WTC11 (cell line): ENCODE measurements around the gene ST8SIA1. TPM values are rescaled to one million over a fixed set of nuclear protein-coding genes. Genes with fewer than 3 reads are reported as not detected.

ENCODE experiments used
- ATAC-seq: fragments of 200-7000 bp; cut with Tn5 transposase; 2 replicates; pipeline ENCODE4 v1.10.0; 2021; ENCODE audit warnings: mild to moderate bottlenecking, moderate library complexity
- CTCF ChIA-PET: fragments of 300-600 bp; sonication (Branson Sonifier 250); formaldehyde crosslinking; loops from one replicate; lab custom pipeline; 2021; ENCODE audit warnings: antibody characterized with exemption; lab: Charles Lee
- POLR2A ChIA-PET: fragments of 350-600 bp; sonication (Branson Sonifier 250); formaldehyde crosslinking; loops from one replicate; lab custom pipeline; 2021; ENCODE audit warnings: antibody characterized with exemption; lab: Charles Lee
- DNase-seq: peaks from one replicate; pipeline ENCODE4 v3.0.0; 2021; ENCODE audit warnings: low spot score
- H3K27ac Mint-ChIP-seq: 2 replicates; pipeline ENCODE4 v1.8.0; 2021; ENCODE audit warnings: mixed read lengths
- H3K27me3 Mint-ChIP-seq: 2 replicates; pipeline ENCODE4 v1.8.0; 2021; ENCODE audit warnings: low read depth, mild to moderate bottlenecking, moderate library complexity, mixed read lengths
- H3K36me3 Mint-ChIP-seq: 2 replicates; pipeline ENCODE4 v1.8.0; 2021; ENCODE audit warnings: mixed read lengths
- H3K4me1 Mint-ChIP-seq: 2 replicates; pipeline ENCODE4 v1.8.0; 2022; ENCODE audit warnings: mixed read lengths
- H3K4me3 Mint-ChIP-seq: 2 replicates; pipeline ENCODE4 v1.8.0; 2021; ENCODE audit warnings: mild to moderate bottlenecking, moderate library complexity, mixed read lengths
- H3K9me3 Mint-ChIP-seq: 2 replicates; pipeline ENCODE4 v1.8.0; 2021; ENCODE audit warnings: mixed read lengths
- AFF4 ChIP-seq: sonication (generic); formaldehyde crosslinking; IDR thresholded peaks from 2 replicates; pipeline ENCODE4 v1.8.1; 2023; ENCODE audit warnings: mild to moderate bottlenecking, missing genetic modification reagents, borderline replicate concordance
- ETV6 ChIP-seq: sonication (generic); formaldehyde crosslinking; IDR thresholded peaks from 2 replicates; pipeline ENCODE4 v1.8.1; 2022; ENCODE audit warnings: mild to moderate bottlenecking, missing genetic modification reagents
- FOXK1 ChIP-seq: sonication (generic); formaldehyde crosslinking; IDR thresholded peaks from 2 replicates; pipeline ENCODE4 v1.8.0; 2022; ENCODE audit warnings: mild to moderate bottlenecking, moderate library complexity, missing genetic modification reagents
- GABPB1 ChIP-seq: sonication (generic); formaldehyde crosslinking; IDR thresholded peaks from 2 replicates; pipeline ENCODE4 v1.8.1; 2023; ENCODE audit warnings: mild to moderate bottlenecking, missing genetic modification reagents
- GRHL2 ChIP-seq: fragments of 250-450 bp; sonication (Bioruptor Pico); IDR thresholded peaks from 2 replicates; pipeline ENCODE4 v1.8.0; 2022; ENCODE audit warnings: mild to moderate bottlenecking, moderate library complexity; ENCODE audit not compliant: insufficient replicate concordance, severe bottlenecking
- MLX ChIP-seq: sonication (generic); formaldehyde crosslinking; IDR thresholded peaks from 2 replicates; pipeline ENCODE4 v1.8.1; 2023; ENCODE audit warnings: mild to moderate bottlenecking, missing genetic modification reagents, moderate library complexity
- NR1H2 ChIP-seq: sonication (generic); formaldehyde crosslinking; IDR thresholded peaks from 2 replicates; pipeline ENCODE4 v1.9.0; 2021; ENCODE audit warnings: mild to moderate bottlenecking, moderate library complexity, missing genetic modification reagents
- PRRX2 ChIP-seq: fragments of 250-450 bp; sonication (Bioruptor Pico); IDR thresholded peaks from 2 replicates; pipeline ENCODE4 v1.8.0; 2021; ENCODE audit warnings: mild to moderate bottlenecking
- SOX15 ChIP-seq: fragments of 250-450 bp; sonication (Bioruptor Pico); IDR thresholded peaks from 2 replicates; pipeline ENCODE4 v1.9.0; 2021; ENCODE audit warnings: mild to moderate bottlenecking
- TCF7 ChIP-seq: sonication (generic); formaldehyde crosslinking; IDR thresholded peaks from 2 replicates; pipeline ENCODE4 v1.8.0; 2022; ENCODE audit warnings: mild to moderate bottlenecking, low read depth, missing genetic modification reagents, moderate library complexity
- USF1 ChIP-seq: sonication (generic); formaldehyde crosslinking; IDR thresholded peaks from 2 replicates; pipeline ENCODE4 v1.8.0; 2022; ENCODE audit warnings: mild to moderate bottlenecking, missing genetic modification reagents
- ZNF396 ChIP-seq: fragments of 250-450 bp; sonication (Bioruptor Pico); IDR thresholded peaks from 2 replicates; pipeline ENCODE4 v1.8.0; 2021; ENCODE audit warnings: mild to moderate bottlenecking, moderate library complexity, borderline replicate concordance
- total RNA-seq: library from RNA; stranded (reverse); gene quantifications from 3 replicates; pipeline ENCODE4 v1.2.3, GENCODE V29; 2021
- TF ChIP-seq, protein P1 (sequence below): sonication (generic); formaldehyde crosslinking; IDR thresholded peaks from 2 replicates; pipeline ENCODE4 v1.8.0; 2022; ENCODE audit warnings: mild to moderate bottlenecking, missing genetic modification reagents
- TF ChIP-seq, protein P2 (sequence below): fragments of 250-450 bp; sonication (Bioruptor Pico); IDR thresholded peaks from 2 replicates; pipeline ENCODE4 v1.9.0; 2021; ENCODE audit warnings: moderate library complexity, mild to moderate bottlenecking, inconsistent platforms, borderline replicate concordance
- TF ChIP-seq, protein P3 (sequence below): sonication (generic); formaldehyde crosslinking; IDR thresholded peaks from 2 replicates; pipeline ENCODE4 v1.8.1; 2022; ENCODE audit warnings: low read depth, mild to moderate bottlenecking, moderate library complexity, missing genetic modification reagents, borderline replicate concordance
- TF ChIP-seq, protein P4 (sequence below): sonication (generic); formaldehyde crosslinking; IDR thresholded peaks from 2 replicates; pipeline ENCODE4 v1.8.1; 2023; ENCODE audit warnings: mild to moderate bottlenecking, moderate library complexity, missing genetic modification reagents
- TF ChIP-seq, protein P5 (sequence below): sonication (generic); formaldehyde crosslinking; IDR thresholded peaks from 2 replicates; pipeline ENCODE4 v1.8.1; 2023; ENCODE audit warnings: mild to moderate bottlenecking, missing genetic modification reagents

The ST8SIA1 gene
- total RNA-seq, 1 experiment from 2014 or later = 2.3 TPM

- TF ChIP-seq USF1 (CRISPR knock-in tag) = no peak
- TF ChIP-seq, protein P1, sequence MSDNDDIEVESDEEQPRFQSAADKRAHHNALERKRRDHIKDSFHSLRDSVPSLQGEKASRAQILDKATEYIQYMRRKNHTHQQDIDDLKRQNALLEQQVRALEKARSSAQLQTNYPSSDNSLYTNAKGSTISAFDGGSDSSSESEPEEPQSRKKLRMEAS = no peak
- TF ChIP-seq ETV6 = no peak
- TF ChIP-seq AFF4 (CRISPR knock-in tag) = no peak
- TF ChIP-seq, protein P2, sequence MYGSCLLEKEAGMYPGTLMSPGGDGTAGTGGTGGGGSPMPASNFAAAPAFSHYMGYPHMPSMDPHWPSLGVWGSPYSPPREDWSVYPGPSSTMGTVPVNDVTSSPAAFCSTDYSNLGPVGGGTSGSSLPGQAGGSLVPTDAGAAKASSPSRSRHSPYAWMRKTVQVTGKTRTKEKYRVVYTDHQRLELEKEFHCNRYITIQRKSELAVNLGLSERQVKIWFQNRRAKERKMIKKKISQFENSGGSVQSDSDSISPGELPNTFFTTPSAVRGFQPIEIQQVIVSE (CRISPR knock-in tag) = no peak
Measured at GRCh38 chr12:22215467-22216253, 118.8 kb downstream of the ST8SIA1 start (continued).

DNA sequence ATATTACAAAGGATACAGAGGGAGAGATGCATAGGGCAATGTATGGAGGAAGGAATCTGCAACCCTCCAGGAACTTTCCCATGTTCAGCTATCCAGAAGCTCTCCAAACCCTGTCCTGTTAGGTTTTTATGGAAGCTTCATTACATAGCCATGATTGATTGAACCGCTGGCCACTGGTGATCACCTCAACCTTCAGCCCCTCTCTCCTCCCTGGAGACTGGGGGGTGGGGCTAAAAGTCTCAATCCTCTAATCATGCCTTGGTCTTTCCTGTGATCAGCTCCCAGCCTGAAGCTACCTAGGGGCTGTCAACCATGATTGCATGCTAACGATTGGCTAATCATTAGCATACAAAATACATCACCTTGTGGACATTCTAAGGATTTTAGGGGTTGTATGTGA lies 123.4 kb downstream of the ST8SIA1 start:
- TF ChIP-seq MLX (CRISPR knock-in tag) (no peak), FOXK1 (CRISPR knock-in tag) (no peak), GABPB1 (CRISPR knock-in tag) (no peak)
- TF ChIP-seq, protein P3, sequence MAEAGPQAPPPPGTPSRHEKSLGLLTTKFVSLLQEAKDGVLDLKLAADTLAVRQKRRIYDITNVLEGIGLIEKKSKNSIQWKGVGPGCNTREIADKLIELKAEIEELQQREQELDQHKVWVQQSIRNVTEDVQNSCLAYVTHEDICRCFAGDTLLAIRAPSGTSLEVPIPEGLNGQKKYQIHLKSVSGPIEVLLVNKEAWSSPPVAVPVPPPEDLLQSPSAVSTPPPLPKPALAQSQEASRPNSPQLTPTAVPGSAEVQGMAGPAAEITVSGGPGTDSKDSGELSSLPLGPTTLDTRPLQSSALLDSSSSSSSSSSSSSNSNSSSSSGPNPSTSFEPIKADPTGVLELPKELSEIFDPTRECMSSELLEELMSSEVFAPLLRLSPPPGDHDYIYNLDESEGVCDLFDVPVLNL (CRISPR knock-in tag) = no peak
- ATAC-seq = peak; percentile 43
- CTCF ChIA-PET = no interaction called here

DNA sequence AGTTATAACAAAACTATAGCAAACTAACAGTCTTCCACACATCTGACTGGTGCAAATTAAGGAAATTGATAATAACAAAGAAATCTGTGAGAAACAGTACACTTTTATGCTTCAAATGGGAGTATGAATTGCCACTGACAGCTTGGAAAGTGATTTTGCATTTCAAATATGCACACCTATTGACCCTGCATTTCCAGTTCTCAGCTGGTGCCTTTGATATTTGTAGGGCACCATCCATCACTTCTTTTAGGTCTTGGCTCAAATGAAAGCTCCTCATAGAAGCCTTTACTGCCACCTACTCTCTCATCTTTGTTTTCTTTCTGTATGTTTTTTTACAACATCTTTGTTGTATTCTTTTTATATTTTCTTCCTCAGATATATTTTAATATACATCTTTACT lies 125.1 kb downstream of the ST8SIA1 start:
- H3K27me3 Mint-ChIP-seq = no peaks in the 10 kb centered on the region
- ChIA-PET POLR2A (no interaction called here), CTCF (no interaction called here)
- no peak overlapping the region for H3K27ac Mint-ChIP-seq
- H3K36me3 Mint-ChIP-seq = peaks cover 18% of the 10 kb centered on the region
- ATAC-seq = no peak
- H3K9me3 Mint-ChIP-seq = peaks cover 21% of the 10 kb centered on the region
- DNase-seq = no peak
- peaks cover 4% of the 10 kb centered on the region for H3K4me1 Mint-ChIP-seq
- H3K4me3 Mint-ChIP-seq = no peak overlapping the region
- TF ChIP-seq ZNF396 = no peak
- TF ChIP-seq GRHL2 (CRISPR knock-in tag) = no peak
- no peak for TF ChIP-seq SOX15 (CRISPR knock-in tag)
- TF ChIP-seq PRRX2 (CRISPR knock-in tag) = no peak
- TF ChIP-seq, protein P4, sequence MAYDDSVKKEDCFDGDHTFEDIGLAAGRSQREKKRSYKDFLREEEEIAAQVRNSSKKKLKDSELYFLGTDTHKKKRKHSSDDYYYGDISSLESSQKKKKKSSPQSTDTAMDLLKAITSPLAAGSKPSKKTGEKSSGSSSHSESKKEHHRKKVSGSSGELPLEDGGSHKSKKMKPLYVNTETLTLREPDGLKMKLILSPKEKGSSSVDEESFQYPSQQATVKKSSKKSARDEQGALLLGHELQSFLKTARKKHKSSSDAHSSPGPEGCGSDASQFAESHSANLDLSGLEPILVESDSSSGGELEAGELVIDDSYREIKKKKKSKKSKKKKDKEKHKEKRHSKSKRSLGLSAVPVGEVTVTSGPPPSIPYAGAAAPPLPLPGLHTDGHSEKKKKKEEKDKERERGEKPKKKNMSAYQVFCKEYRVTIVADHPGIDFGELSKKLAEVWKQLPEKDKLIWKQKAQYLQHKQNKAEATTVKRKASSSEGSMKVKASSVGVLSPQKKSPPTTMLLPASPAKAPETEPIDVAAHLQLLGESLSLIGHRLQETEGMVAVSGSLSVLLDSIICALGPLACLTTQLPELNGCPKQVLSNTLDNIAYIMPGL (CRISPR knock-in tag) = no peak
- no peak for TF ChIP-seq TCF7 (CRISPR knock-in tag)
- TF ChIP-seq FOXK1 (CRISPR knock-in tag) = no peak
- TF ChIP-seq, protein P1 = no peak
- no peak for TF ChIP-seq NR1H2 (CRISPR knock-in tag)
- TF ChIP-seq, protein P5, sequence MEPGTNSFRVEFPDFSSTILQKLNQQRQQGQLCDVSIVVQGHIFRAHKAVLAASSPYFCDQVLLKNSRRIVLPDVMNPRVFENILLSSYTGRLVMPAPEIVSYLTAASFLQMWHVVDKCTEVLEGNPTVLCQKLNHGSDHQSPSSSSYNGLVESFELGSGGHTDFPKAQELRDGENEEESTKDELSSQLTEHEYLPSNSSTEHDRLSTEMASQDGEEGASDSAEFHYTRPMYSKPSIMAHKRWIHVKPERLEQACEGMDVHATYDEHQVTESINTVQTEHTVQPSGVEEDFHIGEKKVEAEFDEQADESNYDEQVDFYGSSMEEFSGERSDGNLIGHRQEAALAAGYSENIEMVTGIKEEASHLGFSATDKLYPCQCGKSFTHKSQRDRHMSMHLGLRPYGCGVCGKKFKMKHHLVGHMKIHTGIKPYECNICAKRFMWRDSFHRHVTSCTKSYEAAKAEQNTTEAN (CRISPR knock-in tag) = no peak

More for the DNA sequence above, 123.4 kb downstream of the ST8SIA1 start:
- DNase-seq = no peak
- Mint-ChIP-seq H3K4me3 (no peak overlapping the region), H3K27ac (no peak overlapping the region), H3K36me3 (peaks cover 18% of the 10 kb centered on the region), H3K4me1 (peaks cover 4% of the 10 kb centered on the region), H3K27me3 (no peaks in the 10 kb centered on the region), H3K9me3 (peaks cover 28% of the 10 kb centered on the region)
- POLR2A ChIA-PET = no interaction called here
